DMS153 (cell line): ENCODE results near the gene GPC5.
"Not testable (repeated sequence)": the region's sequence is repeated elsewhere in the genome, so short reads cannot be mapped to it uniquely, and the experiment has no call there.

Experiments
- DNase-seq: peaks from one replicate; lab custom pipeline; 2025; lab: John Stamatoyannopoulos, UW

The GPC5 gene

DNA sequence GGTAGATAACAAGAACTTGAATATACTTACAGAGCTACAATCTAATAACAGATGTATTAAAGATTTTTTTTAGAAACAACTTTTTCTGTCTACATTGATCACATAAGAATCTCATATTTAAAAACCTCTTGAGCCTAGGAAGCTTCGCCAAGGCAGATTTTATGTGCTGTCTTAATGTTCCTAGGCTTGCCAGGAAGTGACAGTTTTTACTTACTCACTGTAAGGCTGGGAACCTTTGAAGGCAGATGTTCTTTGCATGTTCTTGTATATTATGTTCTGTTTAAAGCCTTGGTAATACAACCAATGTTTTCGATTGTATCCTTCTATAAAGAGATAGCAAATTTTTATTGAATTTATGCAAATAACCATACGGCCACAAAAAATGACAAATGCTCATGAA lies 492.7 kb downstream of the GPC5 start:
- no peak for DNase-seq

DNA sequence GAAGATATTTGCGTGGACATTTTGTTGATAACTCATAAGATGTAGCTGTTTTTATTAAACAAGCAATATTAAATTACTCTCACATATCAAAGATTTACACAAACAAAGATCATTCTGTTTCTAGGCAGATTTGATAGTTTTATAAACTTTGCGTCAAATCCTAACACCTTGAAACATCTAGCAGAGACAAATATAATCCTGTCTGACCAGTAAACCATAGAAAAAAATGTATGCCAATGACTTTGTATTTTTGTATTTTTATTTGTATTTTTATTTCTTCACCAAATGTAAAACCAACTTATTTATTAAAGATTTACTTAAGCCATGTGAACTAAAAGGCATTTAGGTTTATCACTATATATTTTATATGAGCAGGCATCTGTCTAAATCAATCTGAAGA lies 494.6 kb downstream of the GPC5 start:
- no peak for DNase-seq

DNA sequence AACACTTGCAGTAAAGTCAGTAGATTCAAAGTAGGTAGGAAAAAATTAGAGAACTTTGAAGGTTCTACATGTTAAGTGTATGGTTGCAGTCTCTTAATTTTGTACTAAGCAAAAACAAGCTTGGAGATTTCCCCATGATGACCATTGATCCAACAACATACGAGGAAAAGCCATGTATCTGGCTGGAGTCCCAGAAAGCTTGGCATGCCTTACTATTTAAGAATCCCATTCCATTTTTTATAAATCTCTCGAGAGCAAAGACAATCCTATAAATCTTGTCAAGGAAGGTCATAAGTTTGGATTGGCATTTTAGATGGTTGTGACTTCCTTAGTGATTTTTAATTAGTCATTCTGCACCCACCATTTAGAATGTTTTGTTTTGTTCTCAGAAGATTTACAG lies 495.9 kb downstream of the GPC5 start:
- DNase-seq = no peak

DNA sequence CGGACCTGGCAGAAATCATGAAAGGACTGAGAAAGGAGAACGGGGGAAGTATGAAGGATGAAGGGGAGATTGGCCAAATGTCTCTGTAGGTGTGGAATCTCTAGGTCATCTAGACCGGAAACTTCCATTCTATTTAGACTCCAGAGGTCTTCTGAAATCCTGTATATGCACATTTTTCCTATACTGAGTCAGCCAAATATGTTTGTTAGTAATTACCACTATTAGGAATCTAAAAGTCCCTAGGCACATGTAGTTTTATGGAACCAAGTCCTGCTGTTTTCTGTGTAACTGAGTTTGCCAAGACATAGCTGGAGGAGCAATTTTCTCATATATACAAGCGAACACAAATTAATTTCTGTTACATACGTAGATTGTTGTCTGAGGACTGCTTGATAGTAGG lies 498.1 kb downstream of the GPC5 start:
- no peak for DNase-seq

DNA sequence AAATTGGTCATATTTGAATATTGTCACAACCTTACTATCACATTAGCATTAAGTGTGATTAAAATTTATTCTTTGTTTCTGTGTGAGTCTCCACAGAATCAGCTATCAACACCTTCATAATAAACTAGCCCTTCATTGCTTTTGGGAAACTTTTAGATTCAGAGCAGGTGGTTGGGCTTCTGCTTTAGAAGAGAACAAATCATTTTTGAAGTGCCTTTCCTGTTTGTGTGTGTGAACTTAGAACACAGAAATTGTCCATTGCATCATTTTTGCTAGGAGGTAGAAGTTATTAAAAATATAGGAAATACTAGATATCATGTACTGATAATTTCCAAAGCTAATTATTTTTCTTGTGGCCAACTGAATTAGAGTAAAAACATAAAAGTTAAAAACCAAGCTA lies 500.6 kb downstream of the GPC5 start:
- DNase-seq = not testable (repeated sequence)

DNA sequence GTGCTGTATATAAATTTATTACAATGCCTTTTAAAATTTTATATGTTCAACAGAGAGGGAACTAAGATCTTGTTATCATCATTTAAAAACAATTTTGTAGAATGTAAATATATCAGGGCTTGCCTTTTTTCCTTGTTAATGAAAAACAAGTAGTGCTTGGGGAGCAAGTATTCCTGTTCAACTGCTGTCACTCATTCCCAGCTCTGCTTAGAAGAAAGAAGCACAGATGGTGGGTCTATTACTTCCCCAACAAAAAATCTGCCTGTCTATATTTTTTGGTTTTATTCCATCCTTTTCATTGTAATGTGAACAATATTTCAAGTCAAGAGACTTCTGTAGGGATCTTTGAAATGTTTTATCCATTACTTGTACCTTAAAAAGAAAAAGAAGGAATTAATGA lies 503.9 kb downstream of the GPC5 start:
- no peak for DNase-seq

DNA sequence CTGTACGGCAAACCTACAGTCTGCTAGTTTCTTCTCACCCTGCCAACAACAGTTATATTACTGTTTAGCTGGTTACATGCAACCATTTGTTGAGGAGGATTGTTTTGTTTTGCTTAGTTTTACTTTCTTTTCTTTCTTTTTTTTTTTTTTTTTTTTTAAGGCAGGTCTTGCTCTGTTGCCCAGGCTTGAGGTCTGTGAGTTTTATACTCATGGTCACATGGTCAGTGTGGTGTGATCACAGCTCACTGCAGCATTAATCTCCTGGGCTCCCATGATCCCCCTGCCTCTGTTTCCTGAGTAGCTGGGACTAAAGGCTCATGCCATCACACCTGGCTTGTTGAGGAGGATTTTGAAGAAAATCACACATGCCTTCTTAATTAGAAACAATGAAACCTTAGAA lies 505.6 kb downstream of the GPC5 start:
- DNase-seq = no peak

DNA sequence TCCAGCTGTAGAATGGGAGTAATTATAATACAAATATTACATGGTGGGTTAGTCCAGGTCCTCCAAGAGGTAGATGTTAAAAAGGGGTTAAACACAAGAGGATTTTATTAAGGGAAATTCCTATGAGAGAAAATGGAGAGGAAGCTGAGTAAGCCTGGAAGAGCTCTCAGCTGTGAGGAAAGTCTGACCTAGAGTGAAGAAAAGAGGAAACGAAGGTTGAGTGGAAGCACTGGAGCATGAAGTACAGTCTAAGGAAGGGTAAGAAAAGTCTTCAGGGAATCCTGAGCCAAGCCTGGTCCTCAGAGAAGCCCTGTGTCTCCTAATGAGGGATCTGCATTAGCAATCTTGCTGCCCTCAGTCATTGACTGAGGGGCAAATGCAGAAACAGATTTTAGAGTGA lies 506.2 kb downstream of the GPC5 start:
- DNase-seq = no peak

DNA sequence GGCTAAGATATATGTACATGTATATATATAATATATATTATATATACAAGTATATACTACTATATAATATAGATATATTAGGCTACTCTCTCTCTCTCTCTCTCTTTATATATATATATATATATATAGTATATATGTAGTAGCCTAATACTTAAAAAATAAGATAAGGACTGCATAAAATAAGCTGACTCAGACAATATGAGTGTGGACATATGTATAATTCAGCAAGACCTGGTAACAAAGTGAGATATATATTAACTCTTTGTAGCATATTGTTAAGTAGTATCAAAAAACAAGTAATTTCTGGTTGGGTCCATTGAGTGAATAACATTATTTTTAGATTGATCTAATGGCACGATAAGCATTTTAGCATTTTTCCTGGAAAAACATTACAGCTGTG lies 509.0 kb downstream of the GPC5 start:
- DNase-seq = no peak

DNA sequence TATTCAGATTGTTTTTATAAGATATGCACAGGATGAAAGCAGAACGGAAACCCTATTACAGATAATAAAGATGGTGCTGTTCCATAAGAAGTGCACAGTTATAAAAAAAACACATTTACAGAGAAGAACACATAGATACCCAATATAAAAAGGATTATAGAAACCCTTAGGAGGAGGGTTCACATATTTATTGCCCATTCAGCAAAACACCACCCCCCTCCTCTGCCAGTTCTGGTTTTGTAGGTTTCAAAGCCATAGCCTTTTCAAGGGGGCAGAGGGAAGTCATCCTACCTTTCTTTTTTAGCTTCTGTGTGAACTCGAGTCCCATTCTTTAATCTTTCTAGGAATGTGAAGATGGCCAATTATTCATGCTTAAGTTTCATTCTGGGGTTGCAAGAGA lies 511.2 kb downstream of the GPC5 start:
- no peak for DNase-seq

DNA sequence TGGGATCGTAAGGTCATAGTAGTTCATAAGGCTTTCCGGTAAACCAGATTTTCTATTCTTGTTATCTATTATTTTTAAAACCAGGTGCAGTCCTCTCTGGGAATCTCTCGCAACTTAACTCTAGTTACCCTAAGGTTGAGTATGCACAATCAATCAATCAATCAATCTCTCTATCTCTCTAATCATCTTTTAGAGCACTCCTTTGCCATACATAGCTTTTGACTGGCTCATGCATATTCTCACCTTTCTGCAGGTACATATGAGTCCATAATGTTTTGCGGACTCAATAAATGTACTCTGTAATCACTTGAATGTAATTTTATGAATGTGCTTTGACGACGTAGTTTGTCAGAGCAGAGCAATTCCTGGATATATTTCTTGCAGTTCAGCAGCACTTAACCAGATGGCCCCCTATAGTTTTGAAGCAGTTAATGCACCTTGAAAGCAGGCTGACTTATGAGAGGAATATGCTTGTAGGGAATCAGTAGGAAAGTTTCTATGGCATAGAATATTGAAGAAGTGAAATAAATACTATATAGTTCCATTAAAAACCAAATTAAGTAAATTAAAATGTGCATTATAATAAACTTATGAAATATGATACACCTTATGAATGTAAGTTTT lies 524.7 kb downstream of the GPC5 start:
- no peak for DNase-seq

DNA sequence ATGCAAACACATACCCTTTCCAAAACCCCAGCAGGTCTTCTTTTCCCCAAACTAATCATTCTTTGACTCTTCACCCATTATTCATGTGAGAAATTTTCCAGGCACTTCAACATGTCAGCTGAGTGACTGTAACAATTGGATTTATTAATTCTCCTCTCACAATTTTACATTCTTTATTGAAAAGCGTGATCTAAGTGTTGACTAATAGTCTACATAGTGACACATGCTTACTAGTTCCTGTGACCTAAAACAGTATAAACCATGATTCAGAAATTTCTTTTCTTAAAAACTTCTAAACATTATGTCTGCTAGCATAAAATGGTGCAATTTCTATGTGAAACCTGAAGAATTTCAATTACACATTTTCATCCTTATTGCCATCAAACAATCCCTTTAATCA lies 532.3 kb downstream of the GPC5 start:
- no peak for DNase-seq

DNA sequence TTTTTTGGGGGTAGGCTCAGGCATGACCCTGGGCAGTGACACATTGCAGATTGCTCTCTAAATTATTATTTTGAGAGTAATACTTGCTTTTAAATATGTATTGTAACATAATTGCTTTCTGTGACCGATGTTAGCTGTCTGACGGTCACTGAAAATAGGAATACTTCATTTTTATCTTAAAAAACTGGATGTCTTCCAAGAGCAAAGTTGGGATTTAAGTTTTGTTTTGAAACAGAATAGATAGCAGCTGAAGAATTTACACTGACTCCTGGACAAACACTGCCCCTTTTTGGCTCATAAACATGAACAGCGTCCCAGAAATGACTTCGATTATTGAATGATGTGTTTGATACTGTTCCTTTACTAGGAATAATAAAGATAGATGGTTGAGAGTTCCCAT lies 535.9 kb downstream of the GPC5 start:
- DNase-seq = no peak

DNA sequence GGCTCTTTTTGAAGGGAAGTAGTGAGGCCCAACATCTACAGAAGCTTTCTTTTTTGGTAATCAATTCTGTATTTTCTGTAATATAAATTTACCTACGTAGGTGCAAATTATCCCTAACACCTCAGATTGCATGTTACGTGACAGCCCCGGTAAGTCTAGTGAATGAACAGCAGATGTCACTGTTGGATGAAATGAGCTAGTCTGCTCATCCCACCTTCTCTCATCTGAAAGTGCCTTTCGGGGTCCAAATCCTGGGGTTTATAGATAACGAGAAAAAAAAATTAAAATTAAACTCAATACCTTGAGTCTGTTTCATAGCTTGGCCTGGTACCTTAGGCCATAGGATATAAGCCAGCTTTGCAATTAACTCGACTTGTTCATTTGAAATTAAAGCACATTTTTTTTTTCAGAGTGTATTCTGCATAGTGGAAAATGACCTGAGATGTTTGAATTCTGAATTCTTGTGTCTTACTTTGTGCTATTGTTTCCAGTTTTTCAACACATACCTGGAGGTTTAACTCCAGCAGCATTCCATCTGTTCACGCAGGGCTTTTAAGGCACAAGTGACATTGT lies 548.2 kb downstream of the GPC5 start:
- DNase-seq = peak; percentile 40

DNA sequence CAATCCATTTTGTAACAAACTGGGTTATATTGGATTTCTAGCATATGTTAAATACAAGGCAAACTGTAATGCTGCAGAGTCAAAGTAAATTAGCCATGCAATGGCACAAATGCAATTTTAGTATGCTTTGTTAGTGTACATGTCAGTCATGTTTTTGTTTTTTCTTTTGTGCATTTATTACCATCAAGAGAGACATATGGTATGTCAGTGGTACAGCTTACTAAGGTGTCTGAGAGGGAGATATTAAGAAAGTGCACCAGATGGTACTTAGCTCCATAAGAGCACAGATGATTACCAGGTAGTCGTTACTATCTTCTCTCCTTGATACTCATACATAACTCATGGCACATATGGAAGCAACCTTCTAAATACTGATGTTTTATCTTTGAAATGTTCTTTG lies 550.3 kb downstream of the GPC5 start:
- no peak for DNase-seq

DNA sequence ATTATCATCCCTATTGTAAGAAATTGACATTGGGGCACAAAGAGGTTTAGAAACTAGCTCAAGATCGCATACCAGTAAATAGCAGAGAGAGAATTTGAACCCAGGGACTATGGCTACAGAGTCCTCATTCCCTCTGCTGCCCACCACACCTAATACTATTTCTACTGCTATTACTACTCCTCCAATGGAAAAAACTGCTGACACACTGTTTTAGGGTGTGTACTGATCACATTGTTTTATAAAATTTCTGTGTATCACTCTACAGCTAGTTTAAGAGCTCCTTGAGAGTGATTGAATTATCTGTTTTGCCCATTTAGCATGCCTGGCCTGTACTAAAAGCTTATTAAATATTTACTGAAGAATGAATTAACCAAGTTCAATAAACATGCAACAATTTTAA lies 552.4 kb downstream of the GPC5 start:
- no peak for DNase-seq

DNA sequence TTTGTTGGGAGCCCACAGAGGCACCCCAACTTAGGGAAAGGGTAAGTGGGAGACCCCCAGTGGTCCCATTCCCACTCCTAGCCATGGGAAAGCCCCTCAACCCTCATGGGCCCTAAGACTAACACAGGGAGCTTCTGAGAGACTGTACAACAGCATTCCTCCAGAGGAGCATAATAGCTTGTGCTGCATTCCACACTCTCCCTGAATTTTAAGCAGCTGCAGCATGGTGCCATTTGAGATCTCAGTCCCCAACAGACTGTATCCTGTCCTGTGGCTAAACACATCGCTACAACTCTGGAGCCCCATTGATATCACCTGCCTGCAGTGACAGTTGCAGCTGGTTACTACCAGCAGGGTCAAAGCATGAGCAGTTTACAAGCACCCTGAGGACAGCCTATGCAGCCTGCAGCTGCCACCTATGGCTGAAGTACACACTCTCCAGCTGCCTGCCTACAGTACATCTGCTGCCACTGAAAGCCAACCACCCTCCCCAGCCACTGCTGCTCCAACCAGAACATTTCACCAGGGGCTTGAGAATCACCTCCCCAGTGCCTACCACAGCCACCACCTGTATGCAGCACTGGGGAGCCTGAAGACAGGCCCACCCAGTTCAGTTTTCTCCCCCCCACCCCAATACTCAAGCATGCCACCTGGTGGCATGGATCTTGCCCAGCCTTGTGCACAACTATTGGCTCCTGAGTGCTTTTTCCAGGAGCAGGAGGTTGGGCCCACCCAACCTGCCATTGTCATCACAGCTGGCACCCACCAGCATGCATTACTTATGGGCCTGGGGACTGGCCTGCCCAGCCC lies 557.3 kb downstream of the GPC5 start:
- DNase-seq = no peak

DNA sequence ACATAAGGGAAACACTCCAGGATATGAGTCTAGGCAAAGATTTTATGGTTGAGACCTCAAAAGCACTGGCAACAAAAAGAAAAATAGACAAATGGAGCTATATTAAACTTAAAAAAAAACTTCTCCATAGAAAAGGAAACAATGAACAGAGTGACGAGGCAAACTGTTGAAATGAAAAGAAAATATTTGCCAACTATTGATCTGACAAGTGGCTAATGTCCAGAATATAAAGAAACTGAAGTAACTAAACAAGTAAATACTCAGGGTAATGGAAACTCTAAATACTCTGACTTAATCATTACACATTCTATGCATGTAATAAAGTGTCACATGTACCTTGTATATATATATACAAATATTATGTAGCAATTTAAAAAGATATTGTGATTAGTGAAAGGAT lies 562.5 kb downstream of the GPC5 start:
- peak; percentile 78 for DNase-seq

DNA sequence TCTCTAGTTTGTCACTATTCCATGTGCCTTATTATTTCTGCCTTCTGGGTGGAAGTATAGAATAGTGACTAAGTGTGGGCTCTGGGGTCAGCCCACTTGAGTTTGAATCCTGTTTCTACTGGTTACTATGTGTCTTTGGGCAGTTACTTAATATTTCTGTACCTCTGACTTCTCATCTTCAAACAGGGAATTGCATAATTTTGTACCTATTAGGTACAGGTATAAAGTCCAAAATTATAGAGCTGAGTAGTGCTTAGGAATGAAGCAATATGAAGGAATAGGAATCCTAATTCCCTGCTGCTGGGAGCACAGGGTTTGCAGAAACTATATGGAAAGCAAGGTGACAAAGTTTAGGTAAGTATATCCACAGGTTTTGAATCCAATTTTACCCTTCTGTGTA lies 564.5 kb downstream of the GPC5 start:
- DNase-seq = no peak

DNA sequence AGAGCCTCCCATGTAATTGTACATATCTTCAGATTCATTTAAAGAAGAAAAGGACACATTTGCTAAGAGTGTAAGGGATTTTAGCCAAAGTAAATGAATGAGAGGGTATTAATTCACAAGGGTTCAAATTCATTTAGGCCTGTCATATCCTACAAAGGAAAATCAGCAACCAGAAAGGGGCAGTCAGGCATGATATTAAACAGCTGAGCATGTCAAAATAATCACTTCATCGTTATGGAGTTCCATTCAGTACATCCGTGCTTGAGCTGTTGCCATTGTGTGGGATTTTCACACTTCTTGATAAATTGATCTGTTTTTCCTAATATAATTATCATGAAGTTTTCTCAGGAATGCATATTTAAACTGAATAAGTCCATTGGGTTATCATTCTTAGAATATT lies 567.1 kb downstream of the GPC5 start:
- DNase-seq = no peak

DNA sequence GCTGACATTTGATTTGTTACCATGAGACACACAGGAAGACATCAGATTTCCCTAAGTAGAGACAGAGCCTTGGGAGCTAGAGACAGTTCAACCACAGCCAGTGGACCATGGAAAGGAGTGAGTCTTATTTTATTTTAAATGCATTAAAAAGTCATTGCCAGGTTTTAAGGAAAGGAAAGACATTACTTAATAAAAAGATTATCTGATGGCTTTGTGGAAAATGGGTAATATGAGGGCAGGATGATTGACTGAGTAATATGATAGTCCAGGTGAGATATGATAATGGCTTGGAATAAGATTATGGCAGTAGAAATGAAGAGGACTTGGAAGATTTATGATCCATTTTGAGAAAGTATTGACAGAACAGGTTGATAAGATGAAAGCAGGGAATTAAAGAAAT lies 580.1 kb downstream of the GPC5 start:
- no peak for DNase-seq

DNA sequence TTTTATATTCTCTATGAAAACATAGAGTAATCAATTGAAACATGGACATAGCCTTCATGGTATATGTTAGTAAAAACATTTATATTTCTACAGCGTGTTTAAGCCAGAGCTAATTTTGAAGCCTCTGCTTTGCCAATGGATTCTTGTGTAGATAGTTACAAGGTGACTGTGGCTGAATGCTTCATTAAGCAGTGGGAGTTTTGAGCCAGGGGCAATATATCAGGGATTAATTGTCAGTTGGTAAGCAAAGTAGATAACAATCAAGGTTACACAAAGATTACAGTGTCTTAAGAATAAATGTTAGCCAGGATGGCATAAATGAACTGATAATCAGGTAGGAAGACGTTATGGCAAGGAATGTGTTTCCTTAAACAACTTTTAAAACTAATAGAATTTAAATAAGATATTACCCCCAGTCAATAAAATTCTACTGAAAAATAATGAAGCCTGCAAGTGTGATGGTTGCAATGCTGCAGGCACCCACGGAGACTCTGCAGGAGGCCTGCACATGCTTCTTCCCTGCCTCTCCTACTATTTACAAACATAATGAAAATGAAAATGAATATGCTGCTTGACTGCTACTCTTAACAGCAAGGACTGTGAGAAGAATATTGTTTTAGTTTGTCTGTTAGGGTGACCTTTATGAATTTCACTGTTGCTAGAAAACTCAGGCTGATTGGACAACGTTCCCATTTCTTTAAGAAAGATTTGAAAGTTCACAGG lies 588.5 kb downstream of the GPC5 start:
- DNase-seq = no peak

DNA sequence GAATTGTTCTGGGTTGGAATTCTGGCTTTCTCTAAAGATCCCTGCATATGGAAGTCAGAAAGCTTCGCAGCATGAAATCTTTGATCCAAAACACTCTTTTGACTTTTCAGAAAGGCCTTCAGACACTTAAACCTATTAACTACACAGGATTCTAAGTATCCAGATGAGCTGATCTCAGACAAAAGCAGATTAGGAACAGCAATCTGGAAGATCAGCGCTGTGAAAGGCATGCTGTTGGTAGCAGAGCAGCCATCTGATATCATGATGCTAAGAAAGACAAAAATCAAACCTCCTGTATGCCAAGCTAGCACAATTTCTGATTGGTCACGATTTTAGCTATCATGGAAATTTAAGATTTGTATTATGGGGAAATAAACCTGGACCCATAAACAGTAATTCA lies 589.9 kb downstream of the GPC5 start:
- no peak for DNase-seq
